Psoas muscle (tissue), 8 donors: ENCODE measurements around the gene TRIM60. TPM values are rescaled to one million over a fixed set of nuclear protein-coding genes. Genes with fewer than 3 reads are reported as not detected.
"Not testable (repeated sequence)": the region's sequence is repeated elsewhere in the genome, so short reads cannot be mapped to it uniquely, and the experiment has no call there.

ENCODE experiments used
- ATAC-seq, 4 donors: fragments of 200-7000 bp; cut with Tn5 transposase; one replicate each; pipeline ENCODE4 v1.9.1; 2020; ENCODE audit warnings: moderate library complexity in 3 of 4, mild to moderate bottlenecking in 2 of 4
- DNase-seq, 2 donors: peaks; one replicate each; pipeline ENCODE4 v3.0.0-alpha.2; 2020
- H3K27ac ChIP-seq: fragments of 200-600 bp; one replicate; pipeline ENCODE4 v1.8.0; 2022
- H3K27me3 ChIP-seq, 3 donors: fragments of 200-600 bp in 1 of 3; one replicate each; pipeline versions ENCODE4 v1.6.1 to v1.8.0; 2013 to 2022; ENCODE audit warnings: low read length in 2 of 3, mild to moderate bottlenecking in 2 of 3, moderate library complexity in 1 of 3; ENCODE audit not compliant: insufficient read depth in 3 of 3
- H3K36me3 ChIP-seq, 2 donors: fragments of 200-600 bp in 1 of 2; one replicate each; pipeline versions ENCODE4 v1.6.1 to v1.8.0; 2013 to 2022; ENCODE audit warnings: low read depth in 1 of 2, mild to moderate bottlenecking in 1 of 2, moderate library complexity in 1 of 2; ENCODE audit not compliant: insufficient read depth in 1 of 2
- H3K4me1 ChIP-seq: fragments of 200-600 bp; one replicate; pipeline ENCODE4 v1.8.0; 2022
- H3K4me3 ChIP-seq: fragments of 200-600 bp; one replicate; pipeline ENCODE4 v1.8.0; 2022; ENCODE audit warnings: mild to moderate bottlenecking
- H3K9me3 ChIP-seq: fragments of 200-600 bp; one replicate; pipeline ENCODE4 v1.8.0; 2022
- CTCF ChIP-seq: fragments of 200-600 bp; IDR thresholded peaks from one replicate; pipeline ENCODE4 v1.8.0; 2022; ENCODE audit warnings: antibody characterized with exemption
- WGBS, 3 donors: extraction: QIAGEN DNeasy Blood & Tissue Kit; methylation state at CpG; one replicate each; pipeline versions ENCODE4 v1.1.6 to v1.1.7; 2013; 5-methylcytosine and 5-hydroxymethylcytosine counted together
- intact Hi-C, 2 donors: fragments of 100-400 bp; cut with DNase I; formaldehyde crosslinking; loops; one replicate each; pipeline versions ENCODE4 v1.11.0 to v1.14.2; 2022
- long read RNA-seq, 2 donors: library from polyadenylated mRNA; unstranded; transcript quantifications; one replicate each; pipeline ENCODE4 v2.0.0, GENCODE V29; 2021
- polyA plus RNA-seq, 3 donors: library from polyadenylated mRNA; stranded (reverse); fragments of 200-250 nt; gene quantifications; one replicate each; pipeline ENCODE4 v1.2.3, GENCODE V29; 2013
- total RNA-seq, 4 donors: library from RNA; stranded (reverse); fragmentation: NEBNext Ultra II Directional in 2 of 4; extraction: Animal tissue kit (Norgen Biotek cat#: 25700) in 2 of 4; gene quantifications; one replicate each; pipeline versions ENCODE4 v1.2.1 to v1.2.4, GENCODE V29; 2021 to 2023
- donor health status: healthy with polysubstance abuse.
- donor health status: DM: no; HTN: no; CAD: no; lungs with moderate emphysema.
- donor health status: Bipolar disorder and iron deficiency.
- donor health status: healthy.
- donor health status: DM: yes; HTN: yes; CAD: no.
- donor health status: DM: no; HTN: no; CAD: no.
- donor health status: DM: no; HTN: no; CAD: no.
- donor health status: DM: yes; HTN: yes; CAD: no.

TRIM60 gene
- total RNA-seq (not detected), polyA plus RNA-seq (not detected)
- long read RNA-seq, donor 1 = 0 reads
- long read RNA-seq, donor 2 = 0 reads

GRCh38 chr4:165031436-165032211 lies at the start of gene TRIM60:
TSS of gene TRIM60 (plus strand) at chr4:165031999. CDS start at chr4:165040073, 8,074 bp downstream.
- H3K4me3 ChIP-seq = no peak within 1 kb of the TSS
- TF ChIP-seq CTCF = no peak
- intact Hi-C loops = no loop called here
- no peaks in the 10 kb centered on the region for H3K9me3 ChIP-seq
- no peak for DNase-seq
- WGBS, 3 donors = 96 to 97% (median 97%) methylated on average over 41 of the region's 41 CpGs
- no peak within 1 kb of the TSS for H3K27ac ChIP-seq
- H3K27me3 ChIP-seq = no peaks in the 10 kb centered on the region
- H3K4me1 ChIP-seq = no peaks in the 10 kb centered on the region
- no peaks in the 10 kb centered on the region for H3K36me3 ChIP-seq
- no peak for ATAC-seq

GRCh38 chr4:164989471-164989870 lies 42.3 kb upstream of the TRIM60 start:
- intact Hi-C loops = no loop called here
- Histone ChIP-seq H3K9me3 (no peaks in the 10 kb centered on the region), H3K36me3 (no peaks in the 10 kb centered on the region), H3K4me3 (no peak overlapping the region), H3K4me1 (no peaks in the 10 kb centered on the region), H3K27me3 (no peaks in the 10 kb centered on the region), H3K27ac (no peak overlapping the region)
- no peak for TF ChIP-seq CTCF
- WGBS, 3 donors = 21 to 31% (median 24%) methylated on average over 2 of the region's 2 CpGs
- no peak for DNase-seq
- no peak for ATAC-seq

- 78 to 79% (median 79%) methylated on average over 10 of the region's 10 CpGs for WGBS, 3 donors
- H3K27ac ChIP-seq, ATAC-seq, H3K36me3 ChIP-seq, H3K9me3 ChIP-seq, H3K27me3 ChIP-seq, H3K4me1 ChIP-seq, H3K4me3 ChIP-seq, DNase-seq, intact Hi-C loops: not testable (repeated sequence)
Measured at GRCh38 chr4:164990786-164991185, 41.0 kb upstream of the TRIM60 start.

GRCh38 chr4:164996123-164996522 lies 35.7 kb upstream of the TRIM60 start:
- intact Hi-C loops, H3K36me3 ChIP-seq, DNase-seq, H3K9me3 ChIP-seq, ATAC-seq, H3K27ac ChIP-seq, H3K4me1 ChIP-seq, H3K27me3 ChIP-seq, H3K4me3 ChIP-seq: not testable (repeated sequence)
- WGBS, 3 donors = 84 to 90% (median 85%) methylated on average over 5 to 6 of the region's 6 CpGs

GRCh38 chr4:164997324-164997723 lies 34.5 kb upstream of the TRIM60 start:
- Histone ChIP-seq H3K4me3 (no peak overlapping the region), H3K27ac (no peak overlapping the region), H3K36me3 (no peaks in the 10 kb centered on the region), H3K4me1 (no peaks in the 10 kb centered on the region), H3K27me3 (no peaks in the 10 kb centered on the region), H3K9me3 (no peaks in the 10 kb centered on the region)
- WGBS, 3 donors = 86 to 98% (median 91%) methylated on average over 2 of the region's 2 CpGs
- TF ChIP-seq CTCF = no peak
- ATAC-seq = no peak
- DNase-seq = no peak
- intact Hi-C loops = no loop called here
